Measurements from ENCODE around the gene KLF4.

KLF4 gene

DNA sequence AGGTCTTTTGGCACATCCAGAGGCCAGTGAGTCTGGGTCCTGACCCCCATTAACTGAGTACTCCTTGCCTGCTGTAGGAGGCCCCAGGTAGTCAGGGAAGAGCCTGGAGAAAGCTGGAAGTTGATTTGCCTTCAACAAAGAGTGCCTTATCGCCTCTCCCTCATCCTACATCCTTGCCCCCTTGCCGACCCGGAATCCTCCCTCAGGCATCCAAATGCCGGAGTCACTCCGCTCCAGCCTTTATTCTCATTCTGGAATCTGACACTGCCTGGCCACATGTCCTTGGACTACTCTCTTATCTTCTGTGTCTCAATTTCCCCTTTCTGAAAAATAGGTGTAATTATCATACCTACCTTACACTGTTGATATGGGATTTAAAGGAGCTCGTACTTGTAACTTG is 39.1 kb upstream of the KLF4 start:
- no peak overlapping the region for H3K4me2 ChIP-seq (ENCODE audit: low read length)
- no peak overlapping the region for H3K27ac ChIP-seq
- no peaks in the 10 kb centered on the region for H3K79me2 ChIP-seq
- no peak overlapping the region for H3K4me3 ChIP-seq (ENCODE audit: low read depth, low read length)
- H3K9ac ChIP-seq: no peak overlapping the region
- no peaks in the 10 kb centered on the region for H3K4me1 ChIP-seq
- H3K36me3 ChIP-seq (ENCODE audit: control insufficient read depth, insufficient read depth, low read length): no peaks in the 10 kb centered on the region
- H3K27me3 ChIP-seq (ENCODE audit: control insufficient read depth, insufficient read depth, low read length): no peaks in the 10 kb centered on the region
- H2AFZ ChIP-seq: no peak overlapping the region
- H3K9me3 ChIP-seq (ENCODE audit: control insufficient read depth, low read length): no peaks in the 10 kb centered on the region
- TF ChIP-seq, protein P1, sequence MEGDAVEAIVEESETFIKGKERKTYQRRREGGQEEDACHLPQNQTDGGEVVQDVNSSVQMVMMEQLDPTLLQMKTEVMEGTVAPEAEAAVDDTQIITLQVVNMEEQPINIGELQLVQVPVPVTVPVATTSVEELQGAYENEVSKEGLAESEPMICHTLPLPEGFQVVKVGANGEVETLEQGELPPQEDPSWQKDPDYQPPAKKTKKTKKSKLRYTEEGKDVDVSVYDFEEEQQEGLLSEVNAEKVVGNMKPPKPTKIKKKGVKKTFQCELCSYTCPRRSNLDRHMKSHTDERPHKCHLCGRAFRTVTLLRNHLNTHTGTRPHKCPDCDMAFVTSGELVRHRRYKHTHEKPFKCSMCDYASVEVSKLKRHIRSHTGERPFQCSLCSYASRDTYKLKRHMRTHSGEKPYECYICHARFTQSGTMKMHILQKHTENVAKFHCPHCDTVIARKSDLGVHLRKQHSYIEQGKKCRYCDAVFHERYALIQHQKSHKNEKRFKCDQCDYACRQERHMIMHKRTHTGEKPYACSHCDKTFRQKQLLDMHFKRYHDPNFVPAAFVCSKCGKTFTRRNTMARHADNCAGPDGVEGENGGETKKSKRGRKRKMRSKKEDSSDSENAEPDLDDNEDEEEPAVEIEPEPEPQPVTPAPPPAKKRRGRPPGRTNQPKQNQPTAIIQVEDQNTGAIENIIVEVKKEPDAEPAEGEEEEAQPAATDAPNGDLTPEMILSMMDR (IDR thresholded peaks at IDR 0.05): no peak

DNA sequence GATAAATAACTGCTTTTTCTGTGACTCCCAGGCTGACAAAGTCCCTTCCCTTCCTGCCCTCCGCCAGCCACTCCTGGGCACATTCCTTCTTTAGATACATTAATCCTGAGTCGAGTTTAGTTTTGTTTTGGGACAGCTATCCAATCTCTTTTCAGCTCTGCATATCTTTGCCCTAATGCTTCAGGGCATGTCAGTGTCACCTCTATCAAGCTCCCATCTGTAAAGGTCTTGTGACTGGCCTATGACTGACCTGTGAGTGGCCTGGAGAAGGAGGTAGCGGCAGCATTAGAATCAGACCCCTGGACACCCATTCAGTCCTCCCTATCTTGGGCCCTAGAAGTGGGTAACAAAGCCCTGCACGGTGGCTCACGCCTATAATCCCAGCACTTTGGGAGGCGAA is 34.0 kb upstream of the KLF4 start:
- Histone ChIP-seq H3K4me3 (ENCODE audit: low read depth, low read length) (no peak overlapping the region), H3K36me3 (ENCODE audit: control insufficient read depth, insufficient read depth, low read length) (no peaks in the 10 kb centered on the region), H3K4me1 (no peaks in the 10 kb centered on the region), H2AFZ (no peak overlapping the region), H3K9me3 (ENCODE audit: control insufficient read depth, low read length) (no peaks in the 10 kb centered on the region), H3K27me3 (ENCODE audit: control insufficient read depth, insufficient read depth, low read length) (no peaks in the 10 kb centered on the region), H3K4me2 (ENCODE audit: low read length) (no peak overlapping the region), H3K9ac (no peak overlapping the region), H3K79me2 (no peaks in the 10 kb centered on the region), H3K27ac (no peak overlapping the region)
- TF ChIP-seq, protein P1 (IDR thresholded peaks at IDR 0.05): no peak

DNA sequence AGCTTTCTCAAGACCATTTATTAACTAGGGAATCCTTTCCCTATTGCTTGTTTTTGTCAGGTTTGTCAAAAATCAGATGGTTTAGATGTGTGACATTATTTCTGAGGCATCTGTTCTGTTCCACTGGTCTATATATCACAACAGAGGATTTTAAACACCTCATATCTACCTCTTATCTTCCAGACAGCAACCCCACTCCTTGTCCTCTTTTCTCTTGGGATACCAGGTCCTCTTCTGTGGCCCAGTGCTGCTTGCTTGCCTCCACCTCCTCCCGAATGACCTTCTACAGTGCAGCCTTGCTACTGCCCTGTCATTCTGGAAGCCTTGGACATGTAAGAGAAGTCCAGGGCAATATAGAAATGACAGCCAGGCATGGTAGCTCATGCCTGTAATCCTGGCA is 30.6 kb upstream of the KLF4 start:
- H3K79me2 ChIP-seq: no peaks in the 10 kb centered on the region
- no peak overlapping the region for H3K4me3 ChIP-seq (ENCODE audit: low read depth, low read length)
- no peaks in the 10 kb centered on the region for H3K4me1 ChIP-seq
- H3K9me3 ChIP-seq (ENCODE audit: control insufficient read depth, low read length): no peaks in the 10 kb centered on the region
- H2AFZ ChIP-seq: no peak overlapping the region
- TF ChIP-seq, protein P1 (IDR thresholded peaks at IDR 0.05): no peak
- no peak overlapping the region for H3K27ac ChIP-seq
- no peak overlapping the region for H3K4me2 ChIP-seq (ENCODE audit: low read length)
- H3K27me3 ChIP-seq (ENCODE audit: control insufficient read depth, insufficient read depth, low read length): no peaks in the 10 kb centered on the region
- no peak overlapping the region for H3K9ac ChIP-seq
- no peaks in the 10 kb centered on the region for H3K36me3 ChIP-seq (ENCODE audit: control insufficient read depth, insufficient read depth, low read length)

DNA sequence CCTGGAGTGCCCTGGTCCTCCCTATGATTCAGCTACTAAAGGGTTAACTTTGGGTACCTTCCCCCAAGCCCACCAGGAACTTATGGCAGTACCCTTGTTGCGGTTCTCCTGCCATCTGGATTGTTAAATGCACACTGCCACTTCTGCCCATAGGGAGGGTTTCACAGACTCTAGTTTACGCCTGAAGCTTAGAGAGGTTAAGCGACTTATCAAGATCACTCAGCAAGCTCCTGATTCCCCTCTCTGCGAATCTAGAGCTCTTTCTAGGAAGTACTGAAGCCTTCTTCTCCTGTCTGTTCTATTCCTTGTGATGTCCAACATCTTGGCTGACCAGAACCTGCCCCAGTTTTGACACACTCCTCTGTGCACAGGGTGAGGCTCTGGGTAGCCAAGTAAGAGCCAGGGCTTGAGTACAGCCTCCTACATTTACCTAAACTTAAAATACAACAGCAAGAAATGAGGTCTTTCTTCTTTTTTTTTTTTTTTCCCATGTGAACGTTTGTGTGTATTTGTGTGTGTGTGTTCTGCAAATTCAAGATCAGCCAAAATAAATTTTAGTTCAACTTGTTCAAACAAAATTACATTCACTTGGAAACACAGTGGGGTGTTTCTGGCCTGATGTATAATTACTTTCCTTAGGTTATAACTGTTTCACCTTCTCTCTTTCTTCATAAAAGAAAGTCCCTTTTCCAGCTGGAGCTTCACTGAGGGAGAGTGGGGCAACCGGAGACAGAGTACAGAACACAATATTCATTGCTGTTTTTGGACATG is 28.7 kb upstream of the KLF4 start:
- Histone ChIP-seq H3K4me2 (ENCODE audit: low read length) (no peak overlapping the region), H3K9me3 (ENCODE audit: control insufficient read depth, low read length) (no peaks in the 10 kb centered on the region), H3K27ac (no peak overlapping the region), H3K4me1 (no peaks in the 10 kb centered on the region), H3K4me3 (ENCODE audit: low read depth, low read length) (no peak overlapping the region), H2AFZ (no peak overlapping the region), H3K9ac (no peak overlapping the region), H3K79me2 (no peaks in the 10 kb centered on the region), H3K36me3 (ENCODE audit: control insufficient read depth, insufficient read depth, low read length) (no peaks in the 10 kb centered on the region), H3K27me3 (ENCODE audit: control insufficient read depth, insufficient read depth, low read length) (no peaks in the 10 kb centered on the region)
- TF ChIP-seq, protein P1 (IDR thresholded peaks at IDR 0.05): no peak
